Activated T-cell treated with anti-CD3 and anti-CD28 coated beads, Interleukin-2, amount 50 U/mL, for 4 hours (primary cell): ENCODE measurements around the gene C19orf12. TPM values are rescaled to one million over a fixed set of nuclear protein-coding genes. Genes with fewer than 3 reads are reported as not detected.
"Not testable (repeated sequence)": the region's sequence is repeated elsewhere in the genome, so short reads cannot be mapped to it uniquely, and the experiment has no call there.

ENCODE experiments used
- ATAC-seq, 2 donors: fragments of 200-7000 bp; cut with Tn5 transposase; one replicate each; pipeline ENCODE4 v1.10.0; 2021
- DNase-seq: peaks from one replicate; pipeline ENCODE4 v3.0.0-alpha.2; 2020
- H3K27me3 Mint-ChIP-seq: one replicate; pipeline ENCODE4 v1.8.0; 2021; ENCODE audit warnings: low read depth, mixed read lengths
- H3K36me3 Mint-ChIP-seq: one replicate; pipeline ENCODE4 v1.8.0; 2022; ENCODE audit warnings: mixed read lengths; ENCODE audit not compliant: insufficient read depth
- H3K4me1 Mint-ChIP-seq: one replicate; pipeline ENCODE4 v1.8.0; 2021; ENCODE audit warnings: low read depth, mixed read lengths
- H3K4me3 Mint-ChIP-seq: one replicate; pipeline ENCODE4 v1.8.0; 2021; ENCODE audit warnings: mild to moderate bottlenecking, moderate library complexity, mixed read lengths
- H3K9me3 Mint-ChIP-seq: one replicate; pipeline ENCODE4 v1.8.0; 2021; ENCODE audit warnings: mixed read lengths
- total RNA-seq, 3 donors: library from RNA; stranded (reverse); gene quantifications; one replicate each; pipeline ENCODE4 v1.2.1, GENCODE V29; 2021

The C19orf12 gene
- total RNA-seq, 3 donors from 2014 or later = 39.3 to 45.7 (median 41.0) TPM

DNA sequence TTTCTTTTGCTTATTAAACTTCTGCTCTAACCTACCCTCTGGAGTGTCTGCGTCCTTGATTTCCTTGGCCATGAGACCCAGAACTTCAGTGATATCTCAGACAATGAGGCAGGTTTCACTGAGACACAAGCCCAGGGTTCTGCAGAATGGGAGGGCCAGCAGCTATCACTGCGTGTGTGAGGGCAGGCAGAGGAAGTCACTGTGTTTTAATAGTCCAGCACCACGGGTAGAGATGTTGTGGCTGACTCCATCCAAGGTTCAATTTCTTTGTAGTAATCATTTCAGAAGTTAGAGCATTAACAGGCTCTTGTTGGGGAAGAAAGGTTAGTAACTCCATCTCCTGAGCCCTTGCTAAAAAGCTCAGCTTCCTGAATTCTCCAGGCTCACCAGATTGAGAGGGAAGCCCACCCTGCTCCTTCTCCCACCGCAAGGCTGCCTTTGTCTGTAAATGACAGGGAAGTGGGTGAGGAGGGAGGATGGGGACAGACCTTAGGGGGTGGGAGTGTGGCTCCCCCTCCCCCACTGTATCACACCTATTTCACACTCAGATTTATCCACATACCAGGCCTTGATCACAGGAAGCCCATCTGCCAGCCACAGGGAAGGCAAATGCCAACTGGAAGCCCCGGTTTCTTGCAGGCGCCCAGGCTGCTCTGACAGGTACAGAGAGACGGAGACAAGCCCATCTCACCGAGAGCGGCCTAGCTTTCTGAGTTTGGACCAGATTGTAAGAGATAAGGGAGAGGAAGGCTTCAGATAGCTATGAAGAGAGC is 2.1 kb downstream of the C19orf12 start:
- no peaks in the 10 kb centered on the region for H3K36me3 Mint-ChIP-seq
- peak overlapping the region; percentile 81 for H3K4me3 Mint-ChIP-seq
- DNase-seq (no peak), ATAC-seq (no peak)
- no peaks in the 10 kb centered on the region for H3K9me3 Mint-ChIP-seq
- peaks cover 71% of the 10 kb centered on the region for H3K4me1 Mint-ChIP-seq
- H3K27me3 Mint-ChIP-seq = no peaks in the 10 kb centered on the region

DNA sequence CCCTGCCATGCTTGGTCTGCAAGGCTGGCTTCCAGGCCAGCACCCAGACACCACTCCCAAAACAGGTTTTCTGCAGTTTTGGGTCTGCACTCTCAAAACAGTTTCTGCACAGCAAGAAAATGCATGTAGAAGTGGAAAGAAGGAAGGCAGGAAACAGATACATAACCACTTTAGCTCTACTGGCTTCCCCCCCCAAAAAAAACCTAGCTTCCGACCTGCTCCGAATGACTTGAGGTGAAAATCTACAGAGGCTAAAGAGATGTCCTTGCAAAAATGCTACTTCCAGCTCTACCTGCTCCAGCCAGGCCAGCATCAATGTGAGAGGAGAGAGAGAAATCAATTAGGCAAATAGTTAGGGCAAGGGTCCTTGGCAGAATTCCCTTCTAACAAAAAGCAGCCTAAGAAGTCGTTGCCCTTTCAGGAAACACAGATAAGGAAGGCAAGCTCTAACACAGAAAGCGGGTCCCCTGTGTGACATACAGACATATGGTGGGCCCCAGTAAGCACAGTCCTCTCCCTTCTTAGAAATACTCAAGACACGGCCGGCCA is 3.4 kb downstream of the C19orf12 start:
- Mint-ChIP-seq H3K9me3 (no peaks in the 10 kb centered on the region), H3K4me1 (peaks cover 76% of the 10 kb centered on the region), H3K4me3 (peak overlapping the region; percentile 47), H3K36me3 (peaks cover 3% of the 10 kb centered on the region), H3K27me3 (no peaks in the 10 kb centered on the region)
- no peak for DNase-seq
- no peak for ATAC-seq

DNA sequence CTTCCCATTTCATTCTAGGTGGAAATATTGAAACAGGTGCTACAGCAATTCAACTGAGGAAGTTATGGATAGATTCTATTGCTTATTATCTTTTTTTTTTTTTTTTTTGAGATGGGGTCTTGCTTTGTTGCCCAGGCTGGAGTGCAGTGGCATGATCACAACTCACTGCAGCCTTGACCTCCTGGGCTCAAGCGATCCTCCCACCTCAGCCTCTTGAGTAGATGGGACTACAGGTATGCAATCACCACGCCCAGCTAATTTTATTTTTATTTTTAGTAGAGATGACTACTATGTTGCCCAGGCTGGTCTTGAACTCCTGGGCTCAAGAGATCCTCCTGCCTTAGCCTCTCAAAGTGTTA is 5.6 kb downstream of the C19orf12 start:
- not testable (repeated sequence) for H3K9me3 Mint-ChIP-seq, ATAC-seq, H3K4me3 Mint-ChIP-seq, DNase-seq, H3K36me3 Mint-ChIP-seq, H3K27me3 Mint-ChIP-seq
- peaks cover 79% of the 10 kb centered on the region for H3K4me1 Mint-ChIP-seq

DNA sequence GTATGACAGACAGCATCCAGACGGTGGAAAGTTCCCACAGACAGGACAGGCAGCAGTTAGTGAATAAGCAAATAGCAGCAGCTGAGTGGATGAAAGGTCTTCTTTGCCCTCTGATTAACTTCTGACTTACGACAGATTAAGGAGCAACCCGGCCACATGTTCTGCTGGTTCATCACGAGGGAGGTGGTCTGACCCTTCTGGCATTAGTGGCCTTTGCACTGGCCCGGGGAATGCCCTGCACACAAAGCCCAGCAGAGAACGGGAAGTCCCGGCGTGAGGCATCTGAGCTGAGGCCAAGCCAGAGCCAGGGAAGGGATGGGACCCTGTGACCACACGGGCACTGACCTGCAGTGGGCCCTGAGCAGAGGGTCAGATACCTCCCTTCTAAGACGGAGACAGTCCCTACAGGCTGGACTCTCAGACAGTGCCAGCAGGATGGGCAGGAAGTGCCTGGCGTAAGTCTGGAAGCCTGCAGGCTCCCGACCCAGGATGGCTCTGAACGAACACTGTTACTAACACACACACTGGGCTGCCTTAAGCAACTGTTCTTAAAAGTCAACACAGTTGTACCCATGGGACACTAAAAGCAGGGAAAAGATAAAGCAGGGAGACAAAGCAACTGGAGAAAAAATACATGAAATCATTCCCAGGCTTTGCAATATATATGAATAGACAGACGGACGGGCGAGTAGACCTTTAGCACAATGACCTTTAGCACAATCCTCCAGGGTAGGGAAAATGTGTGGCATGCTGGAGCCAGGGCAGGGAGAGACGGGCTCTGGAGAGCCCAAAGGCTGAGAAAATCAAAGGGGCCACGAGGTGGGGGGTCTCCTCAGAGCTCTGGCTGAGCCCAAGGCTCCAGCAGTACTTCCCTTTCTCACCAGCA is 6.3 kb downstream of the C19orf12 start:
- peaks cover 6% of the 10 kb centered on the region for H3K36me3 Mint-ChIP-seq
- ATAC-seq = no peak
- no peaks in the 10 kb centered on the region for H3K27me3 Mint-ChIP-seq
- H3K4me1 Mint-ChIP-seq = peaks cover 74% of the 10 kb centered on the region
- no peak overlapping the region for H3K4me3 Mint-ChIP-seq
- no peak for DNase-seq
- no peaks in the 10 kb centered on the region for H3K9me3 Mint-ChIP-seq

DNA sequence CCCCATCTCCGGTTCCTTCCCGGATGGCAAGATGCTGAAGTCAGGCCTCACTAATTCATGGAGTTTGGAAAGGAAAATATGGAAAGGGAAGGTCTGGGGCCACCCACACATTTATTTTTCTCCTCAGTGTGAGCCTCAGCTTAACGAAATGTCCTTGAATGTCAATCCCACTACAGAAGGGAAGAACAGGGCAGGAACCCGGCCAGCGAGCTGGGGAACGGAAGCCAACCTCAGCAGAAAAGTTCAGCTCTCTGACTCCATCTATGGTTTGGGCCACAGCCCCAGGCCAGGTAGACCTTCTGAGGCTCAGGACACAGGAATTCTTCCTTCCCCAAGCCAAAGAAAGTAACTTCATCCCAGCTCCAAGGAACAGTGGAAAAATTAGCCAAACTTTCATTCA is 8.4 kb downstream of the C19orf12 start:
- peaks cover 7% of the 10 kb centered on the region for H3K36me3 Mint-ChIP-seq
- no peaks in the 10 kb centered on the region for H3K9me3 Mint-ChIP-seq
- ATAC-seq (no peak), DNase-seq (no peak)
- peaks cover 53% of the 10 kb centered on the region for H3K4me1 Mint-ChIP-seq
- no peak overlapping the region for H3K4me3 Mint-ChIP-seq
- no peaks in the 10 kb centered on the region for H3K27me3 Mint-ChIP-seq

DNA sequence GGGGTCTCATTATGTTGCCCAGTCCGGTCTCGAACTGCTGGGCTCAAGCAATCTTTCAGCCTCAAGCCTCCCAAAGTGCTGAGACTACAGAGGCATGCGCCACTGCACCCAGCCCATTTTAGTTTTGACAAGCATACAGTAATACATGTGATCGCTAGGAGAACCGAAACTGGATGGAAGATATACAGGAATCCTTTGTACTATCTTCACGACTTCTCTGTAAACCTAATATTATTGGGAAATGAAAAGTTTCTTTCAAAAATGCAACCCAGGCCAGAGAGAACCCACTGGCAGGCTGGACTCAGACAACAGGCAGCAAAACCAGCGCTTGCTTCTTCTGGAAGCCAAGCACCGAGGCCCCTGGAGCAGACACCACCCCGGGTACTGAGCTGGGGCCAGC is 9.4 kb downstream of the C19orf12 start:
- Mint-ChIP-seq H3K4me3 (no peak overlapping the region), H3K27me3 (no peaks in the 10 kb centered on the region), H3K4me1 (peaks cover 45% of the 10 kb centered on the region), H3K36me3 (peaks cover 7% of the 10 kb centered on the region), H3K9me3 (no peaks in the 10 kb centered on the region)
- ATAC-seq (no peak), DNase-seq (no peak)

DNA sequence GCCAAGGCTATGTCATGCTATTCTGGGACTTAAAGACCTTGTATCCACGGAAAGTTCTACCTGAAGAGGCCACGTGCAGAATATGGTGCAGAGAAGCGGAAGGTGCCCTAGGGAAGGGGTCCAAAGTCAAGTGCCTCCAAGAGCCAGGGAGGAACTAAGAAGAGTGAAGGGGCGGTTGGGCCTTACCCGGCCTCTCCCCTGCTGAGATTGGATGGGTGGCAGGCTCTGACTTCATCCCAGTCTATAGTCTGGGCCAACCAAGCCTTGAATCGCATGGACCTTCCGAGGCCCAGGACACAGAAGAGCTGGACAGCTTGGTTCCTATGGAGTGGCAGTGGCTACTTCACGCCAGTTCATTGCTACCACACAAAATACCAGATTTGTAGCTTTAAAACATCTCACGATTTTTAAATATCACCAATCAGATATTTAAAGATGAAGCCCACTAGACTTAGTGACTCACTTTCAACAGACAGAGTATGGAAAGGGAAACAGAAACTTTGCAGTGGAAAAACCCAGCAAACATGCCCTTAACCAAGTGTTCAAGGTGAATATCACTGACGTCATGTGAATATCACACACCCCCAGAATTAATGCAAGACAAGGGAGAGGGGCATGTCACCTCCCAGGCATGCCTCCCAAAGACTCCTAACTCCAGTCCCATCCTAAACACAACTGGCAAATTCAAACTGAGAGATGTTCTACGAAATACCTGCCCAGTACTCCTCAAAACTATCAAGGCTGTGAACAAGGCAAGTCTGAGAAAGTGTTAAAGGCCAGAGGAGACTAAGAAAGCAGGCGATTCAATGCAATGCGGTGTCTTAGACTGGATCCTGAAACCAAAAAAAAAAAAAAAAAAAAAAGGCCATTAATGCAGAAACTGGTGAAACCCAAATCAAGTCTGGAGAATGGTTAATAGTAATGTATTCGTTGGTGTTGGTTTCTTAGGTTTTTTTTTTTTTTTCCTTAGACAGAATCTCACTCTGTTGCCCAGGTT is 10.2 kb downstream of the C19orf12 start:
- Mint-ChIP-seq H3K27me3 (no peaks in the 10 kb centered on the region), H3K4me1 (peaks cover 37% of the 10 kb centered on the region), H3K4me3 (peak overlapping the region; percentile 40), H3K9me3 (no peaks in the 10 kb centered on the region), H3K36me3 (peaks cover 7% of the 10 kb centered on the region)
- peak; percentile 91 to 96 for ATAC-seq
- DNase-seq = no peak

DNA sequence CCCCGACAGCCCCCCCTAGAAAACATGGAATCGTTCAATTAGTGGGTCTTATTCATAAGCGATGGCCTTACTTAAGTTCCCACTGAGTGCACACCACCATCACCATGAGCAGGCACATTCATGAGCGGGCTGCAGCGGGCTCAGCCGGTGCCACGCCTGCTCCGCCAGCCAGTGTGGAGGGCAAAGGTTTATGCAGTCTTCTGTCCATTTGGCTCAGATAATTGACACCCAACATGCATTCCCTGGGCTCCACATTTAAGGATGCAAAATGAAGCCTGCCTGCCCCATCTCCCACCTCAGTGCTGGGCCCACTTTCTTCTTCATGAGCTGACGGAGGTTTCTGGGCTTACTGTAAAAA is 12.1 kb downstream of the C19orf12 start:
- Mint-ChIP-seq H3K9me3 (no peaks in the 10 kb centered on the region), H3K36me3 (peaks cover 7% of the 10 kb centered on the region), H3K27me3 (no peaks in the 10 kb centered on the region), H3K4me3 (no peak overlapping the region), H3K4me1 (peaks cover 23% of the 10 kb centered on the region)
- no peak for DNase-seq
- ATAC-seq = no peak

DNA sequence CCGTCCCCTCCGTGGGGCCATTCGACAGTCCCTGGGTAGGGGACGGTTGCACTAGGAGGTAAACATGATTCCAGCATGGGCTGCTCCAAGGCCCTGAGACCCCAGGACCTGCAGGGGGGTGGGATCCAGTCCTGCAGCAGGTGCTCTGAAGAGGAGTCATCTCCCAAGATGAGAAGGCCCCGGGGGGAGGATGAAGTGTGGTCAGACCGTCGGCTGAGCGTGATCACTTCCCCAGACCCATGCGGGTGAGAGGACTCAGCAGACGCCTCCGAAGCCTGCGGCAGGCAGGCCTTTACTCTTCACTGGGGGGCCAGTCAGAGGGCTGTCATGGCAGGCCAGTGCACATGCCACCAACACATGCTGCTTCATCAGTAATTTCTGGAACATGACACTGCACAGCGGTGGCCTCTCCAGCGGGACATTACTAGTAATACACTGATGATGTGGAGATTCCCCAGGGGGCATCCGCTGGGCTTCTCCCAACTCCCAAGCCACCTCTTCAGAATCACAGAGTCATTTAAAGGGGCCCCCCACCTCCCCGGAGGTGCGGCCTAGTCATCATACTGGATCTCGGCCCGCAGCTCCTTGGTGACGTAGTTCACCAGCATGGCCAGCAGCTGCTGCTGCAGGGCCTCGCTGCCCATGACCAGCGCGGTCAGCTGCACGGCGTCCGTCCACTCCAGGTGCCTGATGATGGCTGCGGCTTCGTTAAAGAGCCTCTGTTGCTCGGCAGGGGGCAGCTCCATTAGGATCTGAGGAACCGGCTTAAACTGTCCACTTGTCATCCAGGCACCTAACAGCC is 12.7 kb downstream of the C19orf12 start:
- H3K27me3 Mint-ChIP-seq = no peaks in the 10 kb centered on the region
- peaks cover 5% of the 10 kb centered on the region for H3K36me3 Mint-ChIP-seq
- ATAC-seq (no peak), DNase-seq (no peak)
- H3K4me1 Mint-ChIP-seq = peaks cover 20% of the 10 kb centered on the region
- no peaks in the 10 kb centered on the region for H3K9me3 Mint-ChIP-seq
- H3K4me3 Mint-ChIP-seq = no peak overlapping the region

DNA sequence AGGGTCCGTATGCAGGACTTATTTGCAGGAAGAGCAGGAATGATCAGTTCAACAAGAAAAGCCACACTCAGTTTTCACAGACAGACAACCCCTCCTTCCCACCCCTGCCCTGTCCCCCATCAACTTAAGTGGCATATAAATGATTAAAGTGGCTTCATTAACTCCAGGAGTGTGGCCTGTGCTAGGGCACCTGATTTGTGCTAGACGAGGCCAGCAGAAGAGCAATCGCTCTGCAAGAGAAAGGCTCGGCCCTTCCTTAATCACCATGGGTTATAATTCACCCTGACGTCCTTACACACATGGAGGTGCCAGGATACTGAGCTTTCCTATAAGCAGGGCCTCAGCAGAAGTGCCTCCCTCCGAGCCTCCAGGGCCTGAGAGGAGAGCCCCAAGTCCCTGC is 14.6 kb downstream of the C19orf12 start:
- no peak for ATAC-seq
- H3K9me3 Mint-ChIP-seq = no peaks in the 10 kb centered on the region

DNA sequence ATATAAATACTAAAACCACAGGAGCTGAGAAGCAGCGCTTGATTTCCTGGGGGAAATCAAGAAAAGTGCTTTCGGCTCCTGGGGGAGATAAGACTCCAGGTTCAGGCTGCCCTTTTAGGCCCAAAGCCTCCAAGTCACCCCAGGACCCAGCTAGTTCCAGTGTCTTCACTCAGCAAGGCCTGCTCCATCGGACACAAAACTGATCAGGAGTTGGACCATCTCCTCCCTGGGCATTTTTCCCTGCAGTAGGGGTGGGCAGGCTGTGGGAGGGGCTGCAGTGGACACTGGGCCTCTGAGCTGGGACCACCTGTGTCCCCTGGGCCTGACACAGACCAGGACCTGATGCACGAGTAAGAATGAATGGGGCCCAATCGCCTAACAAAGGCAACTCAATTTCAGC is 15.2 kb downstream of the C19orf12 start:
- peaks cover 11% of the 10 kb centered on the region for H3K4me1 Mint-ChIP-seq
- ATAC-seq = no peak
- H3K4me3 Mint-ChIP-seq = no peak overlapping the region
- H3K36me3 Mint-ChIP-seq = peaks cover 2% of the 10 kb centered on the region
- H3K27me3 Mint-ChIP-seq = no peaks in the 10 kb centered on the region
- no peak for DNase-seq
- H3K9me3 Mint-ChIP-seq = no peaks in the 10 kb centered on the region

More for the DNA sequence above, 14.6 kb downstream of the C19orf12 start:
- Mint-ChIP-seq H3K4me1 (peaks cover 14% of the 10 kb centered on the region), H3K36me3 (peaks cover 5% of the 10 kb centered on the region), H3K4me3 (no peak overlapping the region), H3K27me3 (no peaks in the 10 kb centered on the region)
- no peak for DNase-seq

DNA sequence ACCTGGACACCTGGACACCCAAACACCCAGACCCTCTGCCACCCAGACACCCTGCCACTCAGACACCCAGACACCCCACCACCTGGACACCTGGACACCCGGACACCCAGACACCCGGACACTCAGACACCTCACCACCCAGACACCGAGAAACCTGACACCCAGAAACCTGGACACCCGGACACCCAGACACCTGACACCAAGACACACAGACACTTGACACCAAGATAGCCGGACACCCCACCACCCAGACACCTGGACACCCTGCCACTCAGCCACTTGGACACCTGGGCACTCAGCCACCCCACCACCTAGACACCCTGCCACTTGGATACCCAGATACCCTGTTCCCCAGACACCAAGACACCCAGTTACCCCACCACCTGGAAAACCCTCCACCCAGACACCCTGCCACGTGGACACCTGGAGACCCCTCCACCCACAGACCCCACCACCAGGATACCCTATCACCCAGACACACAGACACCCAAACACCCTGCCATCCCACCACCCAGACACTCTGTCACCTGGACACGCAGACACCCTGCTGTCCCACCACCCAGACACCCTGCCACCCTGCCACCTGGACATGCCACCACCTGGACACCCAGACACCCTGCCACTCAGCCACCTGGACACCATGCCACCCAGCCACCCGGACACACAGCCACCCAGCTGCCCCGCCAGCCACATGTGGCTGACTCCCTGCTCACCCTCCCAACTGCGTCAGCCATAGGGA is 17.4 kb downstream of the C19orf12 start:
- H3K4me3 Mint-ChIP-seq = no peak overlapping the region
- H3K27me3 Mint-ChIP-seq = no peaks in the 10 kb centered on the region
- DNase-seq (no peak), ATAC-seq (no peak)
- H3K36me3 Mint-ChIP-seq = peaks cover 2% of the 10 kb centered on the region
- H3K9me3 Mint-ChIP-seq = no peaks in the 10 kb centered on the region
- peaks cover 12% of the 10 kb centered on the region for H3K4me1 Mint-ChIP-seq

DNA sequence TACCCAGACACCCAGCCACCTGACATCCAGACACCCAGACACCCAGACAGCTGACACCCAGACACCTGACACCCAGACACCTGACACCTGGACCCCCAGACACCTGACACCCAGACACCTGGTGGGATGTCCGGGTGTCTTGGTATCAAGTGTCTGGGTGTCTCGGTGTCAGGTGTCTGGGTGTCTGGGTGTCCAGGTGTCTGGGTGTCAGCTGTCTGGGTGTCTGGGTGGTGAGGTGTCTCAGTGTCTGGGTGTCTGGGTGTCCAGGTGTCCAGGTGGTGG is 18.6 kb downstream of the C19orf12 start:
- DNase-seq (no peak), ATAC-seq (no peak)
- peaks cover 12% of the 10 kb centered on the region for H3K4me1 Mint-ChIP-seq
- H3K9me3 Mint-ChIP-seq = no peaks in the 10 kb centered on the region
- no peaks in the 10 kb centered on the region for H3K36me3 Mint-ChIP-seq
- no peaks in the 10 kb centered on the region for H3K27me3 Mint-ChIP-seq
- H3K4me3 Mint-ChIP-seq = no peak overlapping the region
